ENCODE data around the gene SMC4.

SMC4 gene

GRCh38 chr3:160400030-160400701 is 716 bp downstream of the SMC4 start:
- peaks cover 42% of the 10 kb centered on the region for H3K4me1 ChIP-seq (ENCODE audit: control insufficient read depth, insufficient read depth, low read length)
- H3K9ac ChIP-seq (ENCODE audit: low read length), result peak overlapping the region; percentile 92
- no peaks in the 10 kb centered on the region for H3K27me3 ChIP-seq (replicated peaks; ENCODE audit: control insufficient read depth, insufficient read depth, low read length)
- DNase-seq (ENCODE audit: low read depth), result peak; percentile 81
- peak overlapping the region; percentile 98 for H3K4me3 ChIP-seq (ENCODE audit: low read length)
- H3K36me3 ChIP-seq (ENCODE audit: control insufficient read depth, insufficient read depth, low read length, severe bottlenecking), result no peaks in the 10 kb centered on the region
- no peaks in the 10 kb centered on the region for H3K9me3 ChIP-seq (ENCODE audit: control insufficient read depth, low read length)

DNA sequence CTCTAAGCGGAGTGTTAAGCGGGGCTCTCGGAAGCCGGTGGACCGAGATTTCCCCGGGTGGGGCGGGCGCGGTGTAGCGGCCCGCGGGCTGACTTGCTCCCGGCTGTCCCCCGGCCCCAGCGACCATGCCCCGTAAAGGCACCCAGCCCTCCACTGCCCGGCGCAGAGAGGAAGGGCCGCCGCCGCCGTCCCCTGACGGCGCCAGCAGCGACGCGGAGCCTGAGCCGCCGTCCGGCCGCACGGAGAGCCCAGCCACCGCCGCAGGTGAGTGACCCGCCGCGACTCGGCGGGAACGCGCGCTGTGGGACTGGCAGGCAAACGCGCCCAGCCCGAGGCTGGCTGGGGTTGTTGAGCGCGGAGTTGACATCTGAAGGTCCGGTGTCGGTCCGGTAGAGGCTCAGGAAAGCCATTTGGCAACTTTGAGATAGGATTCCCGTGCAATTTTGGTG is 1.3 kb downstream of the SMC4 start:
- H3K36me3 ChIP-seq (ENCODE audit: control insufficient read depth, insufficient read depth, low read length, severe bottlenecking), result no peaks in the 10 kb centered on the region
- DNase-seq (ENCODE audit: low read depth), result peak; percentile 66

GRCh38 chr3:160401291-160402095 is 2.0 kb downstream of the SMC4 start:
- Histone ChIP-seq H3K4me3 (ENCODE audit: low read length) (peak overlapping the region; percentile 98), H3K36me3 (ENCODE audit: control insufficient read depth, insufficient read depth, low read length, severe bottlenecking) (no peaks in the 10 kb centered on the region), H3K4me1 (ENCODE audit: control insufficient read depth, insufficient read depth, low read length) (peaks cover 37% of the 10 kb centered on the region), H3K9ac (ENCODE audit: low read length) (peak overlapping the region; percentile 92), H3K27me3 (replicated peaks; ENCODE audit: control insufficient read depth, insufficient read depth, low read length) (no peaks in the 10 kb centered on the region), H3K9me3 (ENCODE audit: control insufficient read depth, low read length) (no peaks in the 10 kb centered on the region)
- peak; percentile 77 for DNase-seq (ENCODE audit: low read depth)

More for the DNA sequence above, 1.3 kb downstream of the SMC4 start:
- peak overlapping the region; percentile 92 for H3K9ac ChIP-seq (ENCODE audit: low read length)
- peaks cover 37% of the 10 kb centered on the region for H3K4me1 ChIP-seq (ENCODE audit: control insufficient read depth, insufficient read depth, low read length)
- peak overlapping the region; percentile 98 for H3K4me3 ChIP-seq (ENCODE audit: low read length)
- H3K27me3 ChIP-seq (replicated peaks; ENCODE audit: control insufficient read depth, insufficient read depth, low read length), result no peaks in the 10 kb centered on the region
- no peaks in the 10 kb centered on the region for H3K9me3 ChIP-seq (ENCODE audit: control insufficient read depth, low read length)

- Histone ChIP-seq H3K9ac (ENCODE audit: low read length) (peak overlapping the region; percentile 92), H3K27me3 (replicated peaks; ENCODE audit: control insufficient read depth, insufficient read depth, low read length) (no peaks in the 10 kb centered on the region), H3K4me3 (ENCODE audit: low read length) (peak overlapping the region; percentile 98), H3K4me1 (ENCODE audit: control insufficient read depth, insufficient read depth, low read length) (peaks cover 37% of the 10 kb centered on the region), H3K36me3 (ENCODE audit: control insufficient read depth, insufficient read depth, low read length, severe bottlenecking) (no peaks in the 10 kb centered on the region), H3K9me3 (ENCODE audit: control insufficient read depth, low read length) (no peaks in the 10 kb centered on the region)
- no peak for DNase-seq (ENCODE audit: low read depth)
Observed at GRCh38 chr3:160402221-160403027, 3.0 kb downstream of the SMC4 start.

GRCh38 chr3:160403028-160403545 is 3.6 kb downstream of the SMC4 start:
- Histone ChIP-seq H3K9me3 (ENCODE audit: control insufficient read depth, low read length) (no peaks in the 10 kb centered on the region), H3K36me3 (ENCODE audit: control insufficient read depth, insufficient read depth, low read length, severe bottlenecking) (no peaks in the 10 kb centered on the region), H3K4me1 (ENCODE audit: control insufficient read depth, insufficient read depth, low read length) (peaks cover 36% of the 10 kb centered on the region), H3K27me3 (replicated peaks; ENCODE audit: control insufficient read depth, insufficient read depth, low read length) (no peaks in the 10 kb centered on the region), H3K9ac (ENCODE audit: low read length) (peak overlapping the region; percentile 92), H3K4me3 (ENCODE audit: low read length) (peak overlapping the region; percentile 98)
- peak; percentile 24 for DNase-seq (ENCODE audit: low read depth)

GRCh38 chr3:160403796-160404470 is 4.5 kb downstream of the SMC4 start:
- H3K9ac ChIP-seq (ENCODE audit: low read length), result peak overlapping the region; percentile 92
- H3K4me1 ChIP-seq (ENCODE audit: control insufficient read depth, insufficient read depth, low read length), result peaks cover 31% of the 10 kb centered on the region
- H3K36me3 ChIP-seq (ENCODE audit: control insufficient read depth, insufficient read depth, low read length, severe bottlenecking), result no peaks in the 10 kb centered on the region
- no peaks in the 10 kb centered on the region for H3K9me3 ChIP-seq (ENCODE audit: control insufficient read depth, low read length)
- peak; percentile 27 for DNase-seq (ENCODE audit: low read depth)
- H3K4me3 ChIP-seq (ENCODE audit: low read length), result peak overlapping the region; percentile 98
- H3K27me3 ChIP-seq (replicated peaks; ENCODE audit: control insufficient read depth, insufficient read depth, low read length), result no peaks in the 10 kb centered on the region

DNA sequence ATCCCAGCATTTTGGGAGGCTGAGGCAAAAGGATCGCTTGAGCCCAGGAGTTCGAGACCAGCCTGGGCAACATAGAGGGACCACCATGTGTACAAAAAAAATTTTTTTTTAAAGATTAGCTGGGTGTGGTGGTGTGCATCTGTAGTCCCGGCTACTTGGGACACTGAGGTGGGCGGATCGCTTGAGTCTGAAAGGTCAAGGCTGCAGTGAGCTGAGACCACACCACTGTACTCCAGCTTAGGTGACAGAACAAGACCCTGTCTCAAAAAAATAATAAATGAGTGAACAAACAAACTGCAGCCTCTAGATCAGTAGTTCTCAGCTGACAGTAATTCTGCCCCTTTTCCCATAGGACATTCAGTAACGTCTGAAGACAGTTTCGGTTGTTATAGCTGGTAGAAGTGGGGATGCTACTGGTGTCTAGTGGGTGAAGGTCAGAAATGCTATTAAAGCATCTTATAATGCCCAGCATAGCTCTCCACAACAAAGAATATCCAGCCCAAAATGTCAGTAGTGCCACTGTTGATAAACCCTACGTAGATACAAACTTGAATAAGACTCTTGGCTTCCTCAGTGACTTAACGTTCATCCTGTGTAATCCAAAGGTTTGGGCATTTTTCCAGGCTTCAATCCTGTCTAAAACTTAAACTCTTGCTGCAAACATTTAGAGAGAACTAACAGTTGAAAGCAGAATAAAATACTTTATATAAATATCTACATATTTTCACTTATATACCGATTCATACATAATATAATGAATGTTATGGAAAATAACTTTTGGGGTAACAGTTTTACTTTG is 10.6 kb downstream of the SMC4 start:
- no peaks in the 10 kb centered on the region for H3K4me1 ChIP-seq (ENCODE audit: control insufficient read depth, insufficient read depth, low read length)
- H3K36me3 ChIP-seq (ENCODE audit: control insufficient read depth, insufficient read depth, low read length, severe bottlenecking), result peaks cover 15% of the 10 kb centered on the region
- no peak for DNase-seq (ENCODE audit: low read depth)
- H3K9me3 ChIP-seq (ENCODE audit: control insufficient read depth, low read length), result no peaks in the 10 kb centered on the region
- H3K4me3 ChIP-seq (ENCODE audit: low read length), result no peak overlapping the region
- H3K9ac ChIP-seq (ENCODE audit: low read length), result no peak overlapping the region
- no peaks in the 10 kb centered on the region for H3K27me3 ChIP-seq (replicated peaks; ENCODE audit: control insufficient read depth, insufficient read depth, low read length)

- H3K4me1 ChIP-seq (ENCODE audit: control insufficient read depth, insufficient read depth, low read length), result no peaks in the 10 kb centered on the region
- H3K4me3 ChIP-seq (ENCODE audit: low read length), result no peak overlapping the region
- no peaks in the 10 kb centered on the region for H3K9me3 ChIP-seq (ENCODE audit: control insufficient read depth, low read length)
- no peak overlapping the region for H3K9ac ChIP-seq (ENCODE audit: low read length)
- no peak for DNase-seq (ENCODE audit: low read depth)
- H3K27me3 ChIP-seq (replicated peaks; ENCODE audit: control insufficient read depth, insufficient read depth, low read length), result no peaks in the 10 kb centered on the region
- peaks cover 35% of the 10 kb centered on the region for H3K36me3 ChIP-seq (ENCODE audit: control insufficient read depth, insufficient read depth, low read length, severe bottlenecking)
Observed at GRCh38 chr3:160412477-160412876, 13.0 kb downstream of the SMC4 start.

- no peak overlapping the region for H3K9ac ChIP-seq (ENCODE audit: low read length)
- DNase-seq (ENCODE audit: low read depth), result peak; percentile 86
- H3K27me3 ChIP-seq (replicated peaks; ENCODE audit: control insufficient read depth, insufficient read depth, low read length), result no peaks in the 10 kb centered on the region
- no peaks in the 10 kb centered on the region for H3K4me1 ChIP-seq (ENCODE audit: control insufficient read depth, insufficient read depth, low read length)
- H3K4me3 ChIP-seq (ENCODE audit: low read length), result no peak overlapping the region
- H3K36me3 ChIP-seq (ENCODE audit: control insufficient read depth, insufficient read depth, low read length, severe bottlenecking), result peaks cover 42% of the 10 kb centered on the region
- no peaks in the 10 kb centered on the region for H3K9me3 ChIP-seq (ENCODE audit: control insufficient read depth, low read length)
Observed at GRCh38 chr3:160413613-160414248, 14.3 kb downstream of the SMC4 start.

- Histone ChIP-seq H3K4me1 (ENCODE audit: control insufficient read depth, insufficient read depth, low read length) (no peaks in the 10 kb centered on the region), H3K27me3 (replicated peaks; ENCODE audit: control insufficient read depth, insufficient read depth, low read length) (no peaks in the 10 kb centered on the region), H3K36me3 (ENCODE audit: control insufficient read depth, insufficient read depth, low read length, severe bottlenecking) (peaks cover 58% of the 10 kb centered on the region), H3K4me3 (ENCODE audit: low read length) (no peak overlapping the region), H3K9me3 (ENCODE audit: control insufficient read depth, low read length) (no peaks in the 10 kb centered on the region), H3K9ac (ENCODE audit: low read length) (no peak overlapping the region)
- no peak for DNase-seq (ENCODE audit: low read depth)
Observed at GRCh38 chr3:160417311-160417710, 17.9 kb downstream of the SMC4 start.

All from adipocyte (in vitro differentiated cells).